Stimulated activated CD8-positive, alpha-beta memory T cell treated with anti-CD3 and anti-CD28 coated beads, Interleukin-4, amount 100 ng/mL, for 4 hours (primary cell): ENCODE results near the gene CYP19A1.

Experiments used
- DNase-seq, 2 donors: peaks; one replicate each; pipeline ENCODE4 v3.0.0-alpha.2; 2020; ENCODE audit warnings: low read depth in 2 of 2, low spot score in 1 of 2

The CYP19A1 gene

GRCh38 chr15:51327081-51327480 lies 11.3 kb downstream of the CYP19A1 start:
- no peak for DNase-seq

DNA sequence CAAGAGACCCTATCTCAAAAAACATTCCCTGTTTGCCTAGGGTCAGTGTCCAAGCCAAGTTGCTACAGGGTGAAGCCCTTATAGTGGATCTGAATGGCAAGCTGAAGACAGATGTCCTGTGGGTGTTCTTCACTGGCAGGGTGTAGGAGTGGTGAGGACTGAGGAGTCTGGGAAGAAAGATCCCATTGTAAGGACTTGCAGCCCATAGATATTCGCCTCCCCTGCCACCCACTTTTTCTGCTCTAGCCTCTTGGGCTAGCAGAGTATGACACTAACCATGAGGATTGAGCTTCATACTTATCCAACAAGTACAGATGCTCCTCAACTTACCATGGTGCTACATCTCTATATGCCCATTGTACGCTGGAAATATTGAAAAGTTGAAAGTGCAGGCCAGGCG lies 13.2 kb downstream of the CYP19A1 start:
- no peak for DNase-seq

GRCh38 chr15:51323749-51324148 lies 14.6 kb downstream of the CYP19A1 start:
- DNase-seq, result no peak

DNA sequence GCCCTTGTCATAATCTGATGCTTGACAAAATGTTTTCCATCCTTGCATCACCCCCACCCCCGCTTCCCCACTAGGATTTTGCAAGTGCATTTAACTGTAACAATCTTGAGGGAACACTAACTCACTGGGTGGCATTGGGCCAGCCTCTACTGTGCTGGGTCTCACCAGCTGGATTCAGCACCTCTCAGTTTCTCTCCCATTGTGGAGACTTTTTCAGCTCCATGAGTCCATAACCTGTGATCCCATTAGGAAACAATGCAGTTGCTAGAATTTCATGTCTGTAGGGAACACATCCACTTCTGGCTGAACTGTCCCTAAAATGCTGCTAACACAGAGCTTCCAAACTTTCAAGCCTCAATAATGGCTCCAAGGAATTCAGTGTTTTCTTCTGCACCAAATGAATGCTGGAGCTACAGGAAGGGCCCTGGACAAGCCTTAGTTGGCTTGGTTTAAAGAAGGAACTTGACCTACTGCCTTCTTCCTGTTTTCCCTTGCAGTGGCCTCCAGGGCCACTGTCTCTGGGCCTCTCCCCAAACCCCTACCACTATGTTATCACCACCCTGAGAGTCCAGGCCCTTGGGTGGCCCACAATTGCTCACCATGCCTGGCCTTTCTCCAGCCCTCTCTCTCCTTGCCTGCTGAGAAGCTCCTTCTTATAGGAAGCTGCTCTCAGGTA lies 15.6 kb downstream of the CYP19A1 start:
- DNase-seq, result no peak

GRCh38 chr15:51321316-51321715 lies 17.1 kb downstream of the CYP19A1 start:
- DNase-seq, result no peak

DNA sequence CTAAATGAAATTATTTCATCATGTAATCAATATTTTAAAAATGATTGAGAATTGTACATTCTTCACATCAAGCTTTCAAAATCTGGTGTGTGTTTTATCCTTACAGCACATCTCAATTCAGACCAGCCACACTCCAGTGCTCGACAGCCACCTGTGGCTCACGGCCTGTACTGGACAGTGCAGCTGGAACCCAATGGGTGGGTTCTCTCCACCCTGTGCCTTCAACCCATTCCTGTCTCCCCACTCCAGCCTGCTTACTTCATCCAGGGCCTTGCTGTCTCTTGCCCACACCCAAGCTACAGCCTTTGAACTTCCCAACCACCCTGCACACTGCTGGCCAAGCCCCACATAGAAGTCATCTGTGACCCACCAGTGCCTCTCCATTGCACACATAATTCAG lies 17.6 kb downstream of the CYP19A1 start:
- DNase-seq, result no peak

DNA sequence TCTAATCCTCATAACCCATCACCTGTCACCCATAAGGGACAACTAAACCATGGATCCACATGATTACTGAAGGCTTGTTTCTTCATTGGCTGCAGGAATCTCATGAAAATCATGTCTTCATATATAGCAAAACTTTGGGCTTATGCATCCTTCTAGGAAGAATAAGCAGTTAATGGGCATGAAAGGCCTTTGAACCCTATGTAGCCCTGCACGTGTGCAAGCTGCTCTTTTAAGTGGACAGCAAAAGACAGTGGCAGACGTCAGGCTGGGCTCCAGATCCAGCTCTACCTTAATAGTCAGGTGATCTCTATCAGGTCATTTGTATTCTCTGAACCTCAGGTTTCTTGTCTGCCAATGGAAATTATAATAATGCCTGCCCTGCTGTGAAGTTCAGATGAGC lies 18.9 kb downstream of the CYP19A1 start:
- no peak for DNase-seq

DNA sequence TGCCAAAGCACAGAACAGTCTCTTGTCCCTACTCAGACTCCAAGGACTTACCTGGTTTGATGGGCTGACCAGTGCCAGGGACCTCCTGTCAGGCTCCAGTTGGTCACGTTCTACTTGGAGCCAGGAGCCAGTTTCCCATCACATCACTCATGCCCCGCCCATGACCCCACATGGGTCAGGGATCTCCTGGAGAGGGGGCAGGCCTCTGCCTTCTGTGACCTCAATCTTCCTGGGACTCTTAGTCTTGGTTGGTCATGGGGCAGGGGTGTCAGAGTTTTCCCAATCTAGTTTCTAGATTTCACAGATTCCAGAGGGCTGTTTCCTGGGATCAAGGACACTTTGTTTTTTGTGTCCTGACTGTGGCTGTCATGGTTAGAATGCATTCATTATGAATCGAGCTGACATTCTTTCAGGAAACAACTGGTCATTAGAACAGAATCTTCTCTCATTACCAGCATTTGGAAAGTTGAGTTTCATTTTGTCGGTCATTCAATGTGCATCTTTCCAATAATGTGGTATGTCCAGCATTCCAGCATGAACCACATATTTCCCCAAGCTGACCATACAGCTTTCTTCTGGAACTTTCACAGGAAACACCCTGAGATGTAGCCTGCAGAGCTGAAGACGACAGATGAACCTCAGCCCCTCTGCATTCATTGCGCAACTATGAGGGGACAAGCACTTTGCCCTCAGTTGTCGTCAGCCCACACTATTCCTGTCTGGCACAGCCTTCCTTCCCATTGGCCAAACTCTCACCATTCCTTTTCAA lies 19.8 kb downstream of the CYP19A1 start:
- DNase-seq, result no peak

- DNase-seq, result no peak
Measured at GRCh38 chr15:51316636-51317035, 21.8 kb downstream of the CYP19A1 start.

- no peak for DNase-seq
Measured at GRCh38 chr15:51315726-51316125, 22.7 kb downstream of the CYP19A1 start.

DNA sequence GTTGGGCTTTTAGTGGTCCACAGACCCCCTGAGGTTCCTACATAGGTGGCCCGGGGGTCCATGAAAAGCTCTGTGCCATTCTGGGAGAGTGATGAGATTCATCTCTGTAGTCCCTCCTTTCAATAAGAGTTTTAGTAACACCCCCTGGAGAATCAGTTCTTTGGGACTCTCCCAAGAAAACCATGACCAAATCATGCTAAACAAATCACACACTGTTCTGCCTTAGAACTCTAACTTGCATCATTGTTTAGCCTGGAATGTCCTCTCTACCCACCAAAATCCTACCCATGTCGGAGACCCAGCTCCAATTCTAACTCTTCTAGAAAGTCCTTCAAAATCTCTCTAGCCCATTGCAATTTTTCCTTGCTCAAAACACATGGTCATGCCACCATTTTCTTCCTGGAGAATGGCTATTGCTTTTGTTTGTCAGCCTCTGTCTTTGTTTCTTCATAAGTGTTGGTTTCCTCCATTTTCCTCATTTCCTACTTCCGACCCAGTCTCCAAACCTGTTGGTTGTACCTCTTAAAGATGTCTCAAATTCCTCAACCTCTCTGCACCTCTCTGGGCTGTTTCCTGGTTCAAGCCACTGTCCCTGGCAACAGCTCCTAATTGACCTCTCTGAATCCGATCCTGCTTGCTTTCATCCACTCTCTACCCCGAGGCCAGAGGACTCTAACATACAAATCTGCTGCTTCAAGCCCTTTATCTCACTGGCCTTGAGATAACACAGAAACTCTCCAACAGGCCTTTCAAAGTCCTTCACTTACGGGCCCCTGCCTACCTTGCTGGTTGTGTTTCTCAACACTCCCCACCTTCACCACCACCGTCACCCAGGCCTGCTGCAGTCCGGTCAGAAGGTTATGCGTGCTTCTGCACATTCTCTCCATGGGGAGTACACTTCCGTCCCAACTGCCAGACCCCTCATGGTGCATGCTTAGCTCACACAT lies 23.7 kb downstream of the CYP19A1 start:
- DNase-seq, result no peak

DNA sequence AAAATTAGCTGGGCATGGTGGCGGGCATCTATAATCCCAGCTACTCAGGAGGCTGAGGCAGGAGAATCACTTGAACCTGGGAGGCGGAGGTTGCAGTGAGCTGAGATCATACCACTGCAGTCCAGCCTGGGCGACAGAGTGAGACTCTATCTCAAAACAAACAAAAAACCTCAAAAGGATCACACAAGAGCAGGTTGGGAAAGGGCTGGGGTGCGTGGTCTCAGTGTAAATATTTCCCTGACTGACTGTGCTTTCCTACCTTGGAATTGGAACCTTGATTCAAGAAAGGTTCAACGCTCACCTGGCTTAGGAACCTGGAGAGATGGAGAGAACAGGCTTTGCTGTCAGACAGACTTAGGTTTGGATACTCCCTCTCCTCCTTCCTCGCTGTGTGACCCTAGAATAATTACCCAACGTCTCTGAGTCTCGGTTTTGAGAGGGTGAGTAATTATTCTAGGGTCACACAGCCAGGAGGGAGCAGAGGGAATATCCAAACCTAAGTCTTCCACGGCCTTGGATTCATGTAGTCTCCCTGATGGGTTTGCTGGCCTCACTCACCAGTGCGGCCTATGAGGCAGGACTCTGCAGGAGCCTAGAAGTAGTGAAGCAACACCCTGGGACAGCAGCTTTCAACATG lies 24.6 kb downstream of the CYP19A1 start:
- no peak for DNase-seq

DNA sequence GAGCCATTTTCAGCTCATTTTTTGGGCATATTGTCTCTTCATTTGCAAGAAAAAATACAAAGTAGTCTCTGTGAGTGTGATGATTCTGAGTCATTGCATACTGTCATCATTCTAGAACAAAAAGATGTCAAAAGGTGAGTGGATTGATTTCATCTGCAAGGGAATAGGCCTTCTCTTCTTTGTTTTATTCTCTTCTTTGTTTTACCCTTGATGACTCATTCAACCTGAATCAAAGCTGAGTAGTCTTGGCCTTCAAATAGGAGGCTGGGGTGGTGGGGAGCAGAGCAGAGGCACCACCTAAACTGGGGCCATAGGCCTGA lies 25.4 kb downstream of the CYP19A1 start:
- DNase-seq, result no peak

DNA sequence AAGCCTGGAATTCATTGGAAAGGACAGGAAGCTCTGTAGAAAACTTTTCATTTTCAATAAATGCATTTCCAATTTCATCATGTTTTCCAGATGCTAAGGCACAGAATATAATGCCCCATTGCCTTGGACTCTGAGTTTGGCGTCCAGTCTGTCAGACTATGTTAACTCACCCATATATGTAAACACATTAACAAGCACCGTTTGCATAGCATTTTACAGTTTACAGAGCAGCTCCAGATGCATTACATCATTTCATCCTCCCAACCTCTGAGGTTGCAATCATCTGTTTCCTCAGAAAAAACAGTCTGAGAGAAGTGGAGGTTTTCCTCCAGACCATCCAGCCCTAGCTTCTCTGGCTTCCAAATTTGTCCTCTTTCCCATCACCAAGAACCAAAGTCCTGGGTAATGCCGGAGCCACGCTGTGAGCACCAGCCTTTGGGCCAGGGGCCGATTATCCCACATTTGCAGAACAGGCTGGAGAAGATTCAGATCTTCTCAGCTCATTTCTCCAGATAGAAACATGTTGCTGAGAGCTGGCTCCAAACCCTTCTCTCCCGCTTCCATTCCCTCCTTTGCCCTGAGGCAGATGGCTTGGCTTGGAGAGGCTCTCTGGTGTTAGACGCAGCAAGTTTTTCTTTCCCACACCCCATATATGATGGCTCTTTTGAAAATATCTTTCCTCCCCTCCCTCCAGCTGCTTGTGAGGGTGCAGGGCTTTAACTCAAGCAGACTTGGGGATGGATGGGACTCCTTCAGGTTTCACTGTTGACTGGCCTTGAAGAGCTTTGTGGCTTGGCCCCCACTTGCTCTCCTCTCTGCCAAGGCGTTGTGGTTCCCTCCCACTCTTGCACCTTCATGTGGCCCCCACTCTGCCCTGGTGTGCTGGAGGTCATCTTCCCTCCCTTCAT lies 26.0 kb downstream of the CYP19A1 start:
- no peak for DNase-seq

DNA sequence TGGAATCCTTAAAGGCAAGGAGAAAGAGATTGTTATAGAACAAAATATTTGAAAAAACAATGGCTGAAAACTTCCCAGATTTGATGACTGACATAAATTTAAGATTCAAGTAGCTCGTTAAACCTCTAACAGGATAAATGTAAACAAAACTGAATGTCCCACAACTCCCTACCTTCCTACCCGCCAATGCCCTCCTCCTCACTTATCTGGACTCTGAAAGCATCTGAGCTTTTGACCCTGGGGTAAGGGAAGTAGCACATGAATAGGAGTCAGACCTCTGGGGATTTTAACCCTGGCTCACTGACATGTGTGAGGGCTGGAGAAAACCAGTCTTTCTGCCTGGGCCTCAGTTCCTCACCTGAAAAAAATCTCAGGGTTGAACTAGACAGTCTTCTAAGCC lies 26.9 kb downstream of the CYP19A1 start:
- no peak for DNase-seq

DNA sequence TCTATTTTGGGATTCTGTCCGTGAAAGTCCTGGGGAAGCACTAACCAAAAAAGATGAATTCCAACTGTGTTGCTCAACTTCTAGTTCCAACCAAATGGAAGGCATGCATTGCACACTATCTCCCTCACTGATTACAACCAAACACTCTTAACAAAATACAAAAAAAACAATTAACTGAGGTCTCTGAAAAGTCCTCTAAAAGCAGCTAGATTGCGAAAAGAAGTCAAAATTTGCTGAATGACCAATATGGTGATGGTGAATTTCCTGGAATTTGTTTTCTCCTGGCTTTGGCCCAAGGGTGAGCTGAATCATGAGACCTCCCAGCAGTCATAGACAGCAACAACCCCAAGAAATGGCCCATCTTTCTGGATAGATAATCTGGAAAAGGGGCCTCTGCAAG lies 28.3 kb downstream of the CYP19A1 start:
- DNase-seq, result no peak

GRCh38 chr15:51307811-51308210 lies 30.6 kb downstream of the CYP19A1 start:
- no peak for DNase-seq

DNA sequence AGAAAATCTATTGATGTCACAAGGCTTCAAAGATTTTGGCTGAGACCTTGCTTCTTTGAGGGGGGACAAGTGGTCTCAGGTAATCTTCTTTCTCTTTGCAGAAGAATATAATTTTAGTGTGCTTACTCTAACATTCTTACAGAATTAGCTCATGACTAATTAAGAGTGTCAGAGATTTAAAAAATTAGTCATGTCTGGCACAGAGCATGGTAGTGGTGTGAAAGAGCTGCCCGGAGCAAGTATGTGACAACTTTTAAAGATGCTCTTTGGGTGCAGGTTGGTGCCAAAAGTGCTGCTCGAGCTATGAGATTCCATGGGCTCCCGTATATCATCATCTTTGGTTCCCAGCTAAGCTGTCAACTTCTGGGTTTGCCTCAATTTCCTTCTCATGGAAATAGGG lies 31.1 kb downstream of the CYP19A1 start:
- DNase-seq, result no peak

- DNase-seq, result no peak
Measured at GRCh38 chr15:51303462-51303980, 34.9 kb downstream of the CYP19A1 start.

DNA sequence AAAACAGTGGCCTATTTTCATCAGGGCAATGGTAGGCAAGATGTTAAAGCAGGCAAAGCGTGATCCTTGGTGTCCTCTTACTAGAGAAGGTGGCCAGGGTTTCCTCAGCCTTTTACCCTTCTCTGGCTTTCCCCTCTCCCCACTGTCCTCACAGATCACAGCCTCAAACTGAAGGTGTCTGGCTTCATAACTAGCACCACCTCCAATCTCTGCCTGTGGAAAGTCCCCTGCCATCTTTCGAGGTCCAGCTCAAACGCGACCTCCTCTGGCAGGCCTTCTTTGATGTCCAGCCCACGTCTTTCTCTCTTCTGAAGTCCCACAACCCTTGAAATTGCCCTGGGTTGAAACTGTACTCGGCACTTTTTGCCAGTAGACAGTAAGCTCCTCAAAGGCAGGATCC lies 35.9 kb downstream of the CYP19A1 start:
- DNase-seq, result no peak
